GM18520 (cell line): Measurements from ENCODE around the gene APCDD1.

Experiments
- ATAC-seq: cut with Tn5 transposase; IDR thresholded peaks from one replicate; pipeline ENCODE4 v1.9.1; 2021; ENCODE audit not compliant: unreplicated experiment

APCDD1 gene

GRCh38 chr18:10453806-10454680, at the start of gene APCDD1:
TSS of gene APCDD1 (plus strand) at chr18:10454635. CDS start at chr18:10454982, 347 bp downstream.
- ATAC-seq = no peak

GRCh38 chr18:10405014-10405493, 49.4 kb upstream of the APCDD1 start:
- no peak for ATAC-seq

GRCh38 chr18:10405816-10406663, 48.4 kb upstream of the APCDD1 start:
- ATAC-seq = no peak

DNA sequence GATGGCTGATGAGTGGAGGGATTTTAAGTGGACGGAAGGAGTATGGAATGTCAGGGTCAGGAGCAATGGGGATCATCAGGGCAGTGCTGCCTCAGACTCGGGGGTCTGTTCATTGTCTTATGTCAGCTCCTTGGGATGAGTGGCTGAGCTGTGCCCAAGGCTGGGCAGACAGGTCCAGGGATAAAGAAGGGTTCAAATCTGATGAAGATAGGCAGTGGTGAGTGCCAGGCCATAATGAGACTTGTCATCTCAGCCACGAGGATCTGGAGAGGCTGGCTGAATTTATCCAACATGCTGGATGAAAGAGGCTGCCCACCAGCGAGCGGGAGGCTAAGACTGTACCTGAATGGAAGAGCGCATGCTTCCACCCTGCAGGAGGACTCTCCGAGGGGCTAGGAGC, 46.3 kb upstream of the APCDD1 start:
- no peak for ATAC-seq

DNA sequence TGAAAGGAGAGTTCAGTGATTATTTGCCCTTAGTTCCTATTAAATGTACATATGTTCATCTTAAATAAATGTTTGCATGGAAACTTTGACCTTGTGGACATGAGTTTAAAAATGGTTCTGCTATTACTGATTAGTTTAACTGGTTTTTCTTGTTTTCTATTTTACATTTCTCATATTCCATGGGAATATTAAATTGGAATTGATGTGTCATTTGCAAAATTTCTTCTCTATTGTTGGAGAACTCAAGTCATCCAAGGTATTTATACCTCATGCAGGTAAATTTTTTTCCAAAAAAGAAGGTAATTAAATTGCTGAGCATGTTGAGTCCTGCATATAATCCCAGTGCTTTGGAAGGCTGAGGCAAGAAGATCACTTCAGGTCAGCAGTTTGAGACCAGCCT, 45.4 kb upstream of the APCDD1 start:
- no peak for ATAC-seq

DNA sequence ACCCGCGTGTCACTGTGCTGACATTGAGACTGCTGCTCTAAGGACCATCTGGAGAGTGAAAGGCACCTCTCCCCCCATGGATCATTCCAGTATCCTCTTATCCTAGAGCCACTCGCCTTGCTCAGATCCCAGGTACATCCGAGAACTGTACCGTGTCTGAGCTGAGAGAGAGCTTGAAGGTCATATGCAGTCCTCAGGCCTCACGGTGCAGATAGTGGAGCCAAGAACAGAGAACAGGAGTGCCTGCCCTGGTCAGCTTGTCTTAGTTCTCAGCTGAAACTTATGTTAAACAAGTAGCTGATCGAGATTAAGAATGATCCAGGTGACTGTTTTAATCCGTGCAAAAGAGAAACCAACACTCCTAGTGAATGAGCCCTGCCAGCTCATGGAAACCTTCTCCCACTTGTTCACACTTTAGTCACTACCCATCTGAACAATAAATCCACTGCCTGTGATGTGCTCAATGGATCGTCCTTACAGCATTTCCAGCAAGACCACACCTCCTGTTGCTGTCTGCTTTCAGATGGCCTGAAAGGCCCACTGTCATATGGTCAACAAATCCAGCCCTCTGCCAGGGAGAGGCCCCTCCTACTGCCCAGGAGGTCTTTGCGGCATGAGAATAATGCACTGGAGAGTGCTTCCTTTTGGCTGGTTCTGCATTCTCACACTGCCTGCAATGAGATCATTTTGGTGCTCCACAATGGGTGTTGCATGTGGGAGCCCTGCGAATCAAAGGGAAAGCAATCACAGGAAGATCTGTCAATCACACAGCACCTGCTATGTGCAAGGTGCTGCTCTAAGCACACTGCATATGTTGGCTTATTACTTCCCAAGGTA, 43.7 kb upstream of the APCDD1 start:
- ATAC-seq = no peak

GRCh38 chr18:10412933-10413332, 41.5 kb upstream of the APCDD1 start:
- no peak for ATAC-seq

- ATAC-seq = no peak
Measured at GRCh38 chr18:10413722-10414121, 40.7 kb upstream of the APCDD1 start.

DNA sequence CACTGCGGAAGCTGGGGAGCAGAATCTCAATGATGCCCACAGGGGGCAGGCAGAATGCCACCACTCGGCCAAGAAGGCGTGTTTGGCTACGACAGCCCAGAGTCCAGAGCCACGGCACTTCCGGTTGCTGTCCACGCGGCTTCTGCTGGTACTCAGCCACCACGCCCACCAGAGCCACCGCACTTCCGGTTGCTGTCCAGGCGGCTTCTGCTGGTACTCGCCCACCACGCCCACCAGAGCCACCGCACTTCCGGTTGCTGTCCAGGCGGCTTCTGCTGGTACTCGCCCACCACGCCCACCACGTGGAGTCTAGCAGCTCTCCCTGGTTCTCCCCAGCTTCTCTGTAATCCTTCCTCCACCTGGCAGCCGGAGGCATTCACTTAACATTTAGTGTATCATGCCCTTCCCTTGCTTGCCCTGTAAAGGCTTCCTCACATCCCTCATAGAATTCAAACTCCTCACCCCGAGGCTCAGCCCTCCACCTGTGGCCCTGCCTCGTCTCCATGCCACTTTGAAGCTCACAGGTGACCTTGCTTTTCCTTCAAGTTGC, 40.1 kb upstream of the APCDD1 start:
- ATAC-seq = no peak

- ATAC-seq = no peak
Measured at GRCh38 chr18:10416065-10416464, 38.4 kb upstream of the APCDD1 start.

DNA sequence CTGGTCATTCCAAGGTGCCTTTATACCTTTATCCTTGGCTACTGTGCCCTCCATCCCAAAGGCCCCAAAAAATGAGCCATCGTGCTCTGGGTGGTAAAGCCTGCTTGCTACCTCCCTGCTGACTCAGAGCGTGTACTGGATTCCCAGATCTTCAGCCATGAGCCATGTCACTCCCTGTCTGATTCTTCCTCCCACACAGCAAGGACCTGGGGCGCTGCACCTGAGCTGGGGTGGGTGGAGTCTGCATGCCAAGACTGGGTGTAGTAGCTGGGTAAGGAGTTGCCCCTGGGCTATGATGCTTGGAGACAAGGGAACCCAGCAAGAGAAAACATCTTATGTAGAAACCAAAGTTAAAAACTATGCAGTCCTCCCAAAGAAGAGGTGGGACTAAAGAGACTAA, 37.2 kb upstream of the APCDD1 start:
- no peak for ATAC-seq

- ATAC-seq = no peak
Measured at GRCh38 chr18:10417664-10418063, 36.8 kb upstream of the APCDD1 start.

DNA sequence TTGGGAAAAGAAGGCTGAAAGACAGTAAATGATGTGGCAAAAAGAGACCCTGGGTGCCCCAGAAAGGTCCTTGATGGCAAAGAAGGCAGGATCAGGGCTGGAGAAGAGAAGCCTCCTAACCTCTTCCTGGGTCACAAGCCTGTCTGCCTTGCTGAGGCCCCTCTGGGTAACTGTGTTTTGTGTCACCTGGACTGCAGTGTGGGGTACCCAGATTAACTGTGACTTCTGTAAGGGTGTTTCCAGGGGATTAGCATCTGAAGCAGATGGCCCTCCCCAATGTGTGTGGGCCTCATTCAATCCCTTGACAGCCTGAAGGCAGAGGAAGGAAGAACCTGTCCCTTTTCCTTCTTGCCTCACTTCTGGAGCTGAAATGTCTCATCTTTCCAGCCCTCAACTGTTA, 35.6 kb upstream of the APCDD1 start:
- ATAC-seq = no peak

DNA sequence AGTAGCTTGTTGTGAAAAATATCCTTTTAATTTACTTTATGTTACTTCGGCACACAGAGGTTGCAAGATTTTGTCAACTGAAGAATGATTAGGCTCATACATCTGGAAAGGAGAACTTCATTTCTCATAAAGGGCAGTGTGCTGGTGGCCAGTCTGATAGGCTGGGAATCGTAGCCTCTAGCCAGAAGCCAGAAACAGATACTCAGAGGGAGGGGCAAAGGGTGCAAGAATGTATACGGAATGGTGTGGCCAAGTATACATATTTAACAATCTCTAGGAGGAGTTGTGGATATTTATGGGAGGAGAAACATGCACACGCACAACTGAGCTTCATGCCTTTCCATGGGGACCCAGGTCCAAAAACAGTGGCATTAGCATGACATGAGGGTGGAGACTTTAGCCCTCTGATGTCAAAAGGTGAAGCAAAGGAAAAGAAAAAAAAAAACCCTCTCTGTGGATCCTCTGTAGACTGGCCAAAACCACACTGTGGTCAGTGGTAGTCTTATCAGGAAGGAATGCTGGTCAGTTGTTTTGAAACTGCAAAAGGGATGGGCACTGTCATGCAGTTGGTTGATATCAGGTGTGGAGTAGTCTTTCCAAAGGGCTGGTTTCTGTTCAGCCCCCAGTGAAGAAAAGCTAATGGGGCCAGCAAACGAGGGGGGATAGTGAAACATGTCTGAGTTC, 34.9 kb upstream of the APCDD1 start:
- ATAC-seq = no peak

DNA sequence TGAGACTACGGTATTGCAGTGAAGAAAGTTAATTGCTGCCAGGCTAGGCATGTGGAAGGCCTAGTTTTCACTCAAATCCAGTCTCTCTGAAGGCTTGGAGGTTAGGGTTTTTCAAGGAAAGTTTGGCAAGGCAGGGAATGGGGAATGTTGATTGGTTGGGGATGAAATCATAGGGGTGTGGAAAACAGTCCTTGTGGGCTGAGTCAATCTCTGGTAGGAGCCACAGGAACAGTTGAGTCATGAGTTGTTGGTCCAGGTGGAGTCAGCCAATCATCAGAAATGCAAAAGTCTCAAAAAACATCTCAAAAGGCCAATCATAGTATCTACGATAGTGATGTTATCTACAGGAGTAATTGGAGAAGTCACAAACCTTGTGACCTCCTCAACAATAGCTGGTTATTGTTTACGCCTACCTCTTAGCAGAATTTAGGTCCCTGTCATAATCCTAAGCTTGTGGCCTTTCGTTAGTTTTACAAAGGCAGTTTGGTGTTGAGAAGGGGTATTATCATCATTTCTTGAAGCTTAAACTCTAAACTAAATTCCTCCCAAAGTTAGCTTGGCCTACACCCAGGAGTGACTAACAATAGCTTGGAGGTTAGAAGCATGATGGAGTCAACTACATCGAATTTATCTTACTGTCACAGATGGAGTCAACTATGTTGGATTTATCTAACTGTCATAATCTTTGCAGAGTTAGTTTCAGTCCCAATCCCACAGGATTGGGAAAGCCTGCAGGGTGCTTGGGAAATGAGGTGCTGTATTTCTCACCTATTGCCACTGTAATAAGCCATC, 33.7 kb upstream of the APCDD1 start:
- ATAC-seq = no peak

DNA sequence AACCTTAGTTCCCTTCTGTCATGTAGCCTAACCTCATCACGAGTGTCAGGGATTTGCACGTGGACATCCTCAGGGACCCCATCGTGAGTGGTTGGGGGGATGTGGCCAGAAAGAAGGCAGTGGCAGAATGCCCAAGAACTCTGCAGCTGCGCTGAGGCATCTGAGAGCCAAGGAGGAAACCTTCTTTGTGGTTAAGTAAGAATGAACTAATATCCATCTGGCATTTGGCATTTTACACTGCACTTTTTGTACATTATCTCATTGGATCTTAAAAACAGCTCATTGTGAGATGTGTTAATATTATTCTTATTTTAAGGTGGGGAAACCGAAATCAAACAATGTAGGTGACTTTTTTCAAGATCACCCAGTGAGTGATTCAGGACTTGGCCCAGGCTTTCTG, 32.6 kb upstream of the APCDD1 start:
- ATAC-seq = no peak

DNA sequence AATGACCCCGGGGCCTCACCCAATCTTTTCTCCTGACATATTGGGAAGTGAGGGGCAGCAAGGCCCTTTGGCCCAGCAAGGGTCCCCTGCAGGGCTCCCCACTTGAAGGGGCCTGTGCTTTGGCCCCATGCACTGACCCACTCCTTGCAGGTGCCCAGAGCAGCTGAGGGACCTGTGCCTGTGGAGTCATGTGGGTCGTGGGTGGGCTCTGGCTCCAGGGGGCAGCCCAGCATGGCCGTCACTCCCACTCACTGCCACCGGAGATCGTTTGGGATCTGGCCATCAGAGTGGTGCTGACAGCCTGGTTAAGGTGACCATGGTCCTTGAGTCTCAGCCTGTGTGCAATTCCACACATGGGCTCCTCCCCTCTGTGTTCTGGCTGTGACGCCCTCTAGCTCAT, 31.7 kb upstream of the APCDD1 start:
- ATAC-seq = no peak

DNA sequence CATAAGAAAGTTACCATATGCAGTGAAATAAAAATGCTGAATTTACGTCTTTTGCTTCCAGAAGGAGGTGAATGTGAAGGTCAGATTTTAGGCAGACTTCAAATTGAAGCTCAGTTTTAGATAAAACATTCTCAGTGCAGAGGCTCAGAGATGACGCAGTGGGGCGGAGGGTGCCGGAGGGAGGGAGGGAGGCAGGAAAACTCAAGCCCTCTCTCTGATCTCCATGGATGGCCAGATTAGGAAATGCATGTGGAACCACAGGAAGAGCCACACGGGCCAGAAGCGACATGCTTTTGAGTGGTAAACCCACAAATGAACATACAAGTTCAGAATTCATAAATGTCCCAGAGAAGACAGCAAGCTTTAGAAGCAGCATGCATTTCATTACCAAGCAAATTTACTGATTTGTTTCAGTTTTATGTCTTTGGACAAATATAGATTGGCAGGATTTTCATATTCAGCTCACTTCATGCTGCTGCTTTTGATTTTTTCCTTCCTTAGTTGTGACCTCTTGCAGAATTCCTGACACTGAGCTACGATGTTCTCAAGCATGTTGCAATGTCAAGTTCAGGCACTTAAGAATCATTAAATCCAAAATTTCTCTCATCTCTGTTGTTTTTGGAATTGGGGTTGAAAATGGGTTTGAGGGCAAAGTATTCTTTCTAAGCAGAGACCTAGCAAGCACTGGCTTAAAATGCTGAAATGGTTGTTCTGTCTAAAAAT, 29.7 kb upstream of the APCDD1 start:
- no peak for ATAC-seq

DNA sequence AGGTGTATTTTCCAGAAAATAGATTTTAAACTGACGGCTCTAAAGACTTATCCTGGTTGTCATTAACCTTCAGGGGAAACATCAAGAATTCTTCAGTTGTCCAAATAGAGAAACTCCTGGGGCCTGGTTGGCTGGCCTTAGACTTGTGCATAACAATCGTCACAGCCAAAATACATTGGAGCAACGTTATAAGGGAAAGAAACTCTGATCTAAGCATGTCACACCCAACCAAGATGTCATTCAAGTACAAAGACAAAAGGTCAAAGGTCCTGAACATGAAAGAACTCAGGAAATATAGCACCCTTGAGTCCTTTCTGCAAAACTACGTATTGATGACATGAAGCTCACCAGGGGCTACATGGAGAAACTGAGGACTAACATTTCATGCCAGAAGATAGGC, 23.8 kb upstream of the APCDD1 start:
- no peak for ATAC-seq
